HG03432 (cell line): ENCODE data around the gene CLIC1.

Experiments
- ATAC-seq: cut with Tn5 transposase; IDR thresholded peaks from one replicate; pipeline ENCODE4 v1.9.1; 2021; ENCODE audit warnings: mild to moderate bottlenecking, moderate library complexity; ENCODE audit not compliant: unreplicated experiment

CLIC1 gene

GRCh38 chr6:31736021-31736767, at the start of gene CLIC1:
Gene CLIC1 (minus strand): TSS chr6:31736530. CDS start chr6:31736300, 230 bp downstream.
- ATAC-seq = peak; percentile 25

DNA sequence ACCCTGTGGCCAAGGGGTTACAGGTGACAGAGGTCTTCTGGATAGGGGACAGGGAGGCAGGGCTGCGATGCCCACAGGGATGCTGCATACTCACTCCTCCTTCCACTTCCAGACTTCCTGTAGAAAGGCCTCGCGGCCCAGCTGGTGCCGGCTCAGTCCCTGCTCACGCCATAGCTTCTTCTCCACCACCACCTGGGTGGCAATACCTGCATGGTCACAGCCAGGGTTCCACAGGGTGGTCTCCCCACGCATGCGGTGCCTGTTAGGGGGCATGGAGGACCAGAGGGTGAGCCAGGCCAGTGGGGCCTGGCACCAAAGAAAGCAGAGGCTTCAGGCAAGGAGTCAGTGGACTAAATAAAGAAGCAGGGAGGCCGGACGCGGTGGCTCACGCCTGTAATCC, 49.1 kb upstream of the CLIC1 start:
- no peak for ATAC-seq

DNA sequence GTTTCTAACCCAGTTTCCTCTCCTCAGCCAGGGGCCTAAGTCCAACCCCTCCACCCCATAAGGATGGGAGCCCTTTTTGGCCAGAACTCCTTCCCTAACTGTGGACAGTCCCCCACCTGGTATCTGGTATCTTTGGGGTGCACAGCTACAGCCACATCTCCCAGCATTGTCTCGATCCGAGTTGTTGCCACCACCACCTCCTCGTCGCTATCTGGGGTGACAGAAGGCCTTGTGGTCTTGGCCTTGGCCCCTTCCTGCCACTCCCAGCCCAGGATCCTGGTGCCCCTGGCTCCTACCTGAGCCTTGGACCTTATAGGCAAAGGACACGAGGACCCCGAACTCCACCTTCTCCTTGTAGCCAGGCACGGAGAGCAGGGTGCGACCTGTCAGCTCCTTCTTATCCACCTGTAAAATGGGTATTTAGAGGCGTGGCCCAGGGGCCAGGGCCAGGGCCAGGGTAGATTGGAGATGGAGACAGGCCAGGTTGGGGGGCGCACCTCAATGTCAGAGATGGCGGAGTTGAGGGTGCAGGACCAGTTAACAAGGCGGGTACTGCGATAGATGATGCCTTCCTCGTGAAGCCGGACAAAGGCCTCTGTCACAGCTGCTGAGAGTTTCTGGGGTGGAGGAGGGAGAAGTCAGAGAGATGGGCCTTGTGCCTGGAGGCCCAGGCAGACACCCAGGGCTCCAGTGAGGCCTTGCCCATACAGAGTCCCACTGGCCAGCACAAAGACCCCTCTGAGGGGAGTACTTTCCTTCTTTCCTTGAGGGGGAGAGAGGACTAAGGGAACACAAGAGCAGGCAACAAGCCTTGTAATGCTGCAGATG, 48.0 kb upstream of the CLIC1 start:
- ATAC-seq = no peak

GRCh38 chr6:31782126-31782855, 46.0 kb upstream of the CLIC1 start:
- ATAC-seq = no peak

DNA sequence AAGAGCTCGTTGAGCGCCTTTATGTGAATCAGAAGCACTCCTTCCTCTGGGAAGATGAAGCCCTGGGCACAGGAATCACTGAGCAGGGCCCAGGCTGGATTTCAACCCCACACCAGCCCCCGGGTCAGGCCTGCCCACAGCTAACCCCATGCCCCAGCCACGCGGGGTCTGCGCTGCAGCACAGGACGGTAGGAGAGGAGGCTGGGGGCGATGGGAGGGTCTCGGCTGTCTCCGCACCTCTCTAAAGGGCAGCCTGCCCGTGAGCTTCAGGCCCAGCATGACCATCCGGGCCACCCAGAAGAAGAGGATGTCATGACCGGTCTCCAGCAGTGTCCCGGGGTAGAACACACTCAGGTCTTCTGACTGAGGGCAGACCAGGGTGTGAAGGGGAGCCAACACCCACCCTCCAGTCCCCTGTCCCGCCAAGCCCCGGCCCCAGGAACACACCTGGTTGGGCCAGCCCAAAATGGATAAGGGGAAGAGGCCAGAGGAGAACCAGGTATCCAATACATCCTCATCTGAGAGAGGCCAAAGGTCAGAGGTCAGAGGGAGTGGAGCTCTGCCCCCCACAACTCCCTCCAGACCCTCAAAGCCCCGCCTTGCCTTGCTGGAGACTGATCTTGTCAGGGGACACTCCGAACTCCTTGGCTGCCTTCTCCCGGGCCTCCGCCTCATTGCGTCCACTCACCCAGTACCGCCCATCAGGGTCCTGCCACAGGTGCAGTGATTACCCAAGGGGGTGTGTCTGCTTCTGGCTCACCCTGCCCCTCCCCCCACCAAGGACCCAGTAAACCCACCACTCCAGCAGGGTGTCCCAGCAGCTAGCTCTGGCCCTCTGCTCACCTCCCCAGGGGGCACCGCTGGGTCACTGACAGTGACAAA, 45.2 kb upstream of the CLIC1 start:
- no peak for ATAC-seq

- no peak for ATAC-seq
Observed at GRCh38 chr6:31780507-31781243, 44.3 kb upstream of the CLIC1 start.

DNA sequence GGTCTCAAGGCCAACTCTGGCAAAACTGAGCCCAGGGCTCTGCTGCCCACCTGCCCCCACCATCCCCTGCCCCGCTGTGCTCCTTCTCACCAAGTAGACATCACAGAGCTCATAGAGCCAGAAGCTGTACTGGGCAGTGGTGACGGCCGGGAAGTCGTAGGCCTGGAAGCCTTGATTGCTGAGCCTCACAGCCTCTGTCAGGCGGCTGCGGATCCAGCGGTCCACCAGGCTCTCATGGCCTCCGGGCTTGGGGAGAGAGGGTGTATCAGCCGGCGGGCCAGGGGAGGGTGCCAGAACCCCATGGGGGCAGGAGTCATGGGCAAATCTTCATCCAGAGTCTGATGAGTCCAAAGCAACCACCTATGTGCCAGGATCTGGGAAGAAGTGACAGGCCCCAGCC, 43.6 kb upstream of the CLIC1 start:
- no peak for ATAC-seq

GRCh38 chr6:31778999-31779885, 42.9 kb upstream of the CLIC1 start:
- no peak for ATAC-seq

GRCh38 chr6:31778193-31778592, 41.9 kb upstream of the CLIC1 start:
- no peak for ATAC-seq

DNA sequence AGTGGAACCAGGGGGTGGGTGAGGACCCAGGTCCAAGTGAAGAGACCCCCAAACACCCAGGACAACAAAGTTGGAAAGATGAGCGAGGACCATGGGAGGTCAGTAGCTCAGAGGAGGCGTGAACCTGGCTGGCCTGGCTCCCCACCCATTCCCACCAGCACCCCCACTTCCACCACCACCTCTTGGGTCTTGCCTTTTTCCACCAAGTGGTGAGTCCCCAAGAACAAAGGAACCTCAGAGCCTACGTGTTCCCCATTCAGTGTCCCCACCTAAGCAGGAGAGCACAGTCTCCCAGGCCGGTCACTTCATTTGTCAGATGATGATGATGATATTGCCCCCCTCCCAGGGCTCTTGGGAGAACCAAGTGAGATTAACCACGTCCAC, 41.3 kb upstream of the CLIC1 start:
- ATAC-seq = no peak

DNA sequence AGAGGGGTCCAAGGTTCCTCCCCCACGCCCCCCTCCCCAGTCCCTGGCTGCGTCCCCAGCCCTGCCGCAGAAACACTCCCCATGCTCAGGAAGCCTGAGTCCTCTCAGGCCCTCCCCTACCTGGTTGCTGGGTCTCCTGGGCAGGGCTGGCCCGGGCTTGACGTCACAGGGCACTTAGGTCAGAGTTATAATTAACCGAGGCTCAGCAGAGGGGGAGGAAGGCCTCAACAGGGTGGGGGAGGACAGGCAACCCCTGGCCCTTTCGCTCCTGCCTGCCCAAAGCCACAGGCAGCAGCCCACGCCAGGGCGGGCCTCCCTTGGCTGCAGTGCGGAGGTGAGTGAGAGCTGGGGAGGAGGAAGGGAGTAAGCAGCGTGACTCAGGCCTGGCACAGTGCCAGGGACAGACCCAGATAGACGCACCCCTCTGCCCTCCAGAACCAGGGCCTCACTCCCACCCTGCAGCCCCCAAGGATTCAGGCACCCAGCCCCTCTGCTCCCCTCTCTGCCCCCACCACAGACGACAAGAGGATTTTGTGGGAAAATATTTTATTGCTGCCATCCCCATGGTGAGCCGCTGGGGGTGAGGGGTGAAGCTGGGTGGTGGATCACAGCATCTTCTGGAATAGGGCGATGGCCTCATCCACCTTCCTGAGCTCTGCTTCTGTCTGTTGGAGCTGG, 40.8 kb upstream of the CLIC1 start, which contains the start of gene VWA7:
VWA7 (minus strand) TSS at position 340 of the 678 bp plus-strand sequence. CDS start 549 bp downstream, outside the sequence.
- peak; percentile 78 for ATAC-seq

GRCh38 chr6:31776485-31776988, 40.2 kb upstream of the CLIC1 start:
- no peak for ATAC-seq

GRCh38 chr6:31775633-31776484, 39.5 kb upstream of the CLIC1 start:
- no peak for ATAC-seq

- no peak for ATAC-seq
Observed at GRCh38 chr6:31775184-31775583, 38.9 kb upstream of the CLIC1 start.

- no peak for ATAC-seq
Observed at GRCh38 chr6:31771992-31772358, 35.6 kb upstream of the CLIC1 start.

DNA sequence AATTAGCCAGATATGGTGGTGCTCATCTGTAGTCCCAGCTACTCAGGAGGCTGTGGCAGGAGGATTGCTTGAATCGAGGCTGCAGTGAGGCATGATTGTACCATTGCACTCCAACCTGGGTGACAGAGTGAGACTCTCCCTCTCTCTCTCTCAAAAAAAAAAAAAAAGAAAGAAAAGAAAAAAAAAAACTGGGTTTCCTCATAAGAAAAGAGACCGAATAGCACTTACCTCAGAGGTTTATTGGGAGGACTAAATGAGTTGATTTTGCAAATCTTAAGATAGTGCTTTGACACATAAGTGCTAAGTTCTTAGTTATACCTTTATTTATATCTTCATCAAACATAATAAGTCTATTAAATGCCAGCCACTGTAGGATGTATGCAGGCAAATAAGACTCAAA, 34.5 kb upstream of the CLIC1 start:
- ATAC-seq = no peak

- ATAC-seq = no peak
Observed at GRCh38 chr6:31769684-31770371, 33.5 kb upstream of the CLIC1 start.
